ENCODE results near the gene GCK.
"Not testable (repeated sequence)": the region's sequence is repeated elsewhere in the genome, so short reads cannot be mapped to it uniquely, and the experiment has no call there.

The GCK gene

DNA sequence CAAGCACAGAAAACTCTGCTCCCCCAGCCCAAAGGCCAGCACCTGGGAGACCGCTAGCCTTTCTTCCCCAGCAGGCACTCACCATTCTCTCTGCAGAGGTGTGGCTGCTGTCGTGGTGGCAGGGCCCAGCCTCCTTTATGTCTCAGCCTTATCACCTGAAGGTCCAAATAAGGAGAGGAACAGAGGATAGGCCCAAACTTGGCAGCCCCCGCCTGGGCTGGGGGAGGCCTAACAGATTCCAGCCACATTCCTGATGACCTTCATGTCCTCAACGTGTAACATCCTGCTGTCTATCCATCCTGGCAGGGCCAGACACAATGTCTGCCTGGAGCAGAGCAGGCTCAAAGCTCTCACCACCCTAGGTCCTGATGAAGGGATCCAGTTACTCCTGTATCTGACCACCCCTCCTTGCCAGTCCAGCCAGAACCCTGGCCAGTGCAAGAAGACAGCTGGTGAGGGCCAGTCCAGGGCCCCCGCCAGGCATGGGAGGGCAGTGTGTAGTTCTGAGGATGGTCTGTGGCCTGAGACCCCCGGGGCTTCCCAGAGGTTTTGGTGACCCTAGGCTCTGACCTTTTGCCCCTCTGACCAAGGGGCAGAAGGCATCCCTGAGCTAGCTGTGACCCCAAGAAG, 47.9 kb downstream of the GCK start, which contains the start of gene MYL7:
Gene MYL7 (minus strand): TSS at position 112 of the 630 bp plus-strand sequence. CDS start 27 bp downstream, at position 85.
- DNase-seq (ENCODE audit: low spot score): no peak

DNA sequence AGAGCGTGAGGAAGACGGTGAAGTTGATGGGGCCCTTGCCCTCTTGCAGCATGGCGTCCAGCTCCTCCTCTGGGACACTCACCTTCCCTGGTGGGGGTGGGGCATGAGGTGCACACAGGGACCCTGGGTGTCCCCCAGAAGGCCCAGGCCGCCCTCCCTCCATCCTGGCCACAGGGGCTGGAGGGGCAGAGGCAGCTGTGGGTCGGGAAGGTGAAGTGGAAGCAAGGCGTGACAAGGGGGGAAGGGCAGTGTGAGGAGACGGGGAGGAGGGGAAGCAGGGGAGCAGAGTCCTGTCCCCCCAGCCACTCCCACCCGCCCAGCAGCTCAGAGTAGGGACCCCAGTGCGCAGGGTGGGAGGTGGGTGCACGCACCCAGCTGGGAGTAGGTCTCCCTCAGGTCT, 48.9 kb downstream of the GCK start:
- DNase-seq (ENCODE audit: low spot score): no peak

DNA sequence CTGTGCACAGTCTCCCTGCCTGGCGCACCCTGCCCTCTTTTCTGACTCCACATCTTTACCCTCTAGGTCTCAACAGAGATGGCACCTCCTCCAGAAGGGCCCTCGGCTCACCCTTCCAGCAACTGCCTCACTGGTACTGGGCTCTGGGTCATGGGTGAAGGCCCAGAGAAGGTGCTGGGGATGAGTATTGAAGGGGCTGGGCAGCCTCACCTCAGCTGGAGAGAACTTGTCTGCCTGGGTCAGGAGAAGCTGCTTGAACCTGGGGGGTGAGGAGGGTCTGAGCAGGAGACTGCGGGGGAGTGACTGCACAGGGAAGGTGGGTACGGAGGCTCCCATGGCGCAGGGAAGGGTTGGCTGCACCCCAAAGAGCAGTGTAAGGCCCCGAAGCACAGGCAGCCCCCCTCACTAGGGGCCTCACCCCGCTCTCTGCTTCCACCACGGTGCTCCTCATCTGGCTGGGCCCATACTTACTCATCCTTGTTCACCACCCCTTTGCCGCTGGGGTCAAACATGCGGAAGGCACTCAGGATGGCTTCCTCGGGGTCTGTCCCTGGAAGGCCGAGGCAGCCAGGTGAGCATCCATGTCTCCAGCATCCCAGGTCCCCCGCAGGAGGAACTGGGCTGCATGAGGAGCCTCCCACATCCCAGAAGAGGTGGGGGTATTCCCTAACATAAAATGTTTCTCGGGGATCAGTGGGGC, 49.8 kb downstream of the GCK start:
- DNase-seq (ENCODE audit: low spot score): no peak

DNA sequence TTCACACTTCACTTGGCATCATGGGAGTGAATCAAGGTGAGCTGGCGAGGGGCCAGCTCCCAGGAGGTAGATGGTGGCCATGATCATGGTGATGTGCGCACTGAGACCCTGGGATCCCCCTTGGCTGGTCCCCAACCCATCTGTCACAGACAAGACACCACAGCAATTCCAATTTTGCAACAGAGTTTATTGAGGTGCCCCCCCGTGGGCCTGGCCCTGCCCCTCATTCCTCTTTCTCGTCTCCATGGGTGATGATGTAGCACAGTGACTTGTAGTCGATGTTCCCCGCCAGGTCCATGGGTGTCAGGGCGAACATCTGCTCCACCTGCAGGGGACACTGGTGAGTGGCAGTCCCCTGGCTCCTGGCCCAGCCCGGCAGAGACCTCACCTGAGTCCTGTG, 50.5 kb downstream of the GCK start:
- no peak for DNase-seq (ENCODE audit: low spot score)

DNA sequence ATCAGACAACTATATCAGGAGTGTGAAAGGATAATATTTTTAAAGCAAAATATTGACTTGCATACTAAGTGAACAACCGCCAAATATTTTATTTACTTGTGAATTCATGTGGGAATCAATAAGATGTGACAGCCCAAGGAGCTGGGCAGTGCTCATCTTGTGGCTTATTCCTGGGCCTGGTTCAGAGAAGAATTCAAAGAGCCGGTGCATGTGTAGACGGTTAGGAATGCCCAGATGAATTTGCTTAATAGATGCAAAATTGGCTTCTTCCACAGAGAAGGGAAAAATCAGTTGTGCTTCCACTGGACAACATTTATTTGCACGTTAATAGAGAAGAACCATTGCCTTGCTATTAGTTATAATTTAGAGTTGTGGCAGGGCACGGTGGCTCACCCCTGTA, 52.5 kb downstream of the GCK start:
- no peak for DNase-seq (ENCODE audit: low spot score)

DNA sequence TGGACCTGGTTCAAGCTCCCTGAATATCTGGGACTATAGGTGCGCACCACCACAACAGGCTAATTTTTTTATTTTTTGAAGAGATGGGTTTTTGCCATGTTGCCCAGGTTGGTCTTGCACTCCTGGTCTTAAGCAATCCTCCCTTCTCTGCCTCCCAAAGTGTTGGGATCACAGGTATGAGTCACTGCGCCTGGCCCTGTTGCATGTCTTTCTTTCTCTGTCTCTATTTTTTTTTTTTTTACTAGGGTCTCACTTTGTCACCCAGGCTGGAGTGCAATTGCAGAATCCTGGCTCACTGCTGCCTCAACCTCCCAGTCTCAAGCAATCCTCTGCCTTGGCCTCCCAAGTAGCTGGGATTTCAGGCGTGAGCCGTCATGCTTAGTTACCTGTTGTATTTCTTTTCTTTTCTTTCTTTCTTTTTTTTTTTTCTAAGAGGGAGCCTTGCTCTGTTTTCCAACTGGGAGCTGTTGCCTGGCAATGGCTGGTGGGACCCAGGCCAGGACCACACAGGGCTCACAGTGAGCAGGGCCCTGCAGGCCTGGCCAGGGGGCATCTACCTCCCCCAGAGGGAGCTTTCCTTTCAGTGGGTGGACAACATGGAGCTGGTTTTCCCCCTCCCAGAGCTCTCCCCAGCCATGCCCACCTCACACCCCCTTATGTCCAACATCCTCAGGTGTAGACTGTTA, 54.2 kb downstream of the GCK start:
- no peak for DNase-seq (ENCODE audit: low spot score)

DNA sequence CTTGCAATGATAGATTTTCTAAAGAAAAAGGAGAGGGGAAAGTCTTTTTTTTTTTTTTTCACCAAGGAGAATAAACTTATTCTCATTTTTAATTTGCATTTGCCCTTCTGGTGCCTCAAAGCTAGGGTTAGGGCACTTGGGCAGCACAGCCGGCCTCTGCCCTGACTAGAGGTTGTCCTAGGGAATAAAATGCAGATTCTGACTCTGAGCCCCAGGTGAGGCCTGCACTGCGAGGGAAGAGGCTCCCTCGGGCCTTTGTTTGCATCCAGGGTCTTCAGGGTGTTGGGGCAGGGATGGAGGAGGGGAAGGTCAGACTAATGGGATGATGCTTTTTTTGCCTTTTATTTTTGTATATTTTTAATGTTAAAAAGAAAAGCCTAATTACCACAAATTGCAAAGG, 55.9 kb downstream of the GCK start:
- DNase-seq (ENCODE audit: low spot score): no peak

DNA sequence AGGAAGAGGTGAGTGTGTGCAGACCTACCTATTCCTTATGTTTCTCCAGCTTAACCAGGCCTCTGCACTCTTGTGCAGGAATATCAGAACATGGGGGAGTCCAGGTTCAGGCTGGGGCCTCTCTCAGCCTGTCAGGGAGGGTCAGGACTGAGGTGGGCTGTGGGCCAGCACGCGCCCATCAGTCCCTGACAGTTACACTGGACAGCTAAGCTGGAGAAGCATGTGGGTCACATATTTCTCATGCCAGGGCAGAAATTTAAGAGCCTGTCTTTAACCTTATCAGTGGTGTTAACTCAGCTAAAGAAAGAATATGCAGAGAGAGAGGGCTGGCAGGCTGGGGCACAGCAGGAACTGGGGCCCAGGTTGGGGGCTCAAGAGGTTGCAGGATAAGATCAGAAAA, 57.2 kb downstream of the GCK start:
- no peak for DNase-seq (ENCODE audit: low spot score)

DNA sequence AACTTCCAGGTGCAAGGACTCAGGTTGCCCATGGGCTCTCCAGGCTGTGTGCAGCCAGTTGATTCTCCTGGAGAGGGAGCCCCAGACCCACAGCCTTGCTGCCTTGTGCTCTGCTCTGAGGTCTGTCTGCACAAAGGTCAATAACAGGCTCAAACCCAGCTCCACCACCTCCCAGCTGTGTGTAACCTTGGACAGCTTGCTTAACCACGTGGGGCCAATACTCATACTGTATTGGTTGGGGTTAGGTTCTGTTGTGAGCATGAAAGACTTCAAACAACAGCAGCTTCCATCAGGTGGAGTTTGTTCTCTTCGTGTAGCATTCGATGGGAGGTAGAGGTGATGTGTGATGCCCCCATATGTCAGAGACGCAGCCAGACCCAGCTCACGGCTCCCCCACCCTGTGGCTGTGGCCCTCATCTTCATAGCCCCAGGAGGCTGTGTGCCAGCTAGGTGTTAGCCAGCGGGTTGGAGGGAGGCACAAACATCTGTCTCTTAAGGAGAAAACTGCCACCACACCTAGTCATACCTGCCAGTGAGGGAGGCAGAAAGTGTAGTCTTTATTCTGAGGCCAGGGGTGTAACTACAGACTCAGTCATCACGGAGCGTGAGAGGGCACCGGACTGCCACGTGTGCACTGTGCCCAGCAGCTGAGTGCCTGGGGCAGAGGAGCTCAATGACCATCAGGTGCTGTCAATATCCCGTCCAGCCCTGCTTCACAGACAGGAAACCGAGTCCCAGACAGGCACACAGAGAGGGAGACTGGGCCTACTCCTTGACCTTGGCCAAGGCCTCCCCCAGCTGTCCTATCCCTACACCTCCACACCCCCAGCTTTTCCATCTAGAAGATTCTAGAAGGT, 57.8 kb downstream of the GCK start:
- DNase-seq (ENCODE audit: low spot score): no peak

DNA sequence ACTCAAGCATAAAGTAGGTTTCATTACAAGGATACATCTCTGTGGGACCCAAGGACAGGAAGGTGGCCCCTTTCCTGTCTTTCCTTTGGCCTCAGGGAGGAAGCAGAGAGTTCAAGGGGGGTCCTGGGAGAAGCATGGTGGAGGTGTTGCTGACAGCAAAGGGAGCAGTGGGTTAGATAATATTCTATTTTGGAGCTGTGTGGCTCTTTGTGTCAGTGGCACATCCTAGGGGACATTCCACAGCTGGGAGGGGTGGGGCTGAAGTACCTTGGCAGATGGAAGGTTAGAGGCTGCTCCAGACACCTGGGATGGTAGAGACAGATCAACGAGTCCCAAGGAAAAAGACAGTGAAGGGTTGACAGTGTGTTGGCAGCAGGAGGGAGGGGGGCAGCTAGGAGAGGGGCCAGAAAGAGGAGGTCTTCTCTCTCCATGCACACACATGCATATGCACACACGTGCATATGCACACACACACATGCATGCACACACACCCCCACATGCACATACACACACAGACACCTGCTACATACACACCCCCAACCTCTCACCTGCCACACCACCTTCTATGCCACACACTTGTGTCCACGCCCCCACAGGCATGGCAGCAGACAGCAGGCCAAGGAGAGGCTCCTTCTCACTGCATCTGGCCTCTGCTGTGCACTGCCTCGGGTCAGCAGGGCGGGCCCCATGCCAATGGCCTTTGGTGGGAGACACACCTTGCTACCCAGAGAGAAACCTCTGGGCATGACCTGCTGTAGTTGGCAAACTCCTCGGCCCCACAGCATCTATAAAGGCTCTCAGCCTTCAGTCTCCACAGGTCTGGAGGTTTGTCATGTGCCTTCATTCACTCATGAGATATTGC, 60.3 kb downstream of the GCK start:
- DNase-seq (ENCODE audit: low spot score): no peak

DNA sequence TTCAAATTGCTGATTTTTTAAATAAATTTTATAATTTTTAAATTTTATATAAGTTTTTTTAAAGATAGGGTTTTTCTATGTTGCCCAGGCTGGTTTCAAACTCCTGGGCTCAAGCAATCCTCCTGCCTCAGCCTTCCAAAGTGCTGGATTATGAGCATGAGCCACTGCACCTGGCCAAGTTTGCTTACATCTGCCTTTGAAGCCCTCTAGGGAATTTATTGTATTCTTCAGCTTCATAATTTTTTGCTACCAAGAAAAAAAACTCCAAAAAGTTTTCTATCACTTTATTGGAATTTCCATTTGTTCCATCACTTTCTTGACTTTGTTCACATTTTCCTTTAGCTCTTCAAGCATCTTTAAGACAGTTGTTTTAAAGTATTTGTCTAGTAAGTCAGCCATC, 62.1 kb downstream of the GCK start:
- DNase-seq (ENCODE audit: low spot score): no peak

DNA sequence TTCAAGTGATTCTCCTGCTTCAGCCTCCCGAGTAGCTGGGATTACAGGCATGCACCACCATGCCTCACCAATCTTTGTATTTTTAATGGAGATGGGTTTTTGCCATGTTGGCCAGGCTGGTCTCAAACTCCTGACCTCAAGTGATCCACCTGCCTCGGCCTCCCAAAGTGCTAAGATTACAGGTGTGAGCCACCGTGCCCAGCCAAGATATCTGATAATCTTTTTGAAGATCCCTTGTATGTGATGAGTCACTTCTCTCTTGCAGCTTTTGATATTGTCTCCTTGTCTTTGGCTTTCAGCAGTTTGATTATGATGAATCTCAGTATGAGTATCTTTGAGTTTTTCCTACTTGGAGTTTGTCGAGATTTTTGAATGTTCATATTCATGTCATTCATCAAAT, 62.7 kb downstream of the GCK start:
- DNase-seq (ENCODE audit: low spot score): not testable (repeated sequence)

DNA sequence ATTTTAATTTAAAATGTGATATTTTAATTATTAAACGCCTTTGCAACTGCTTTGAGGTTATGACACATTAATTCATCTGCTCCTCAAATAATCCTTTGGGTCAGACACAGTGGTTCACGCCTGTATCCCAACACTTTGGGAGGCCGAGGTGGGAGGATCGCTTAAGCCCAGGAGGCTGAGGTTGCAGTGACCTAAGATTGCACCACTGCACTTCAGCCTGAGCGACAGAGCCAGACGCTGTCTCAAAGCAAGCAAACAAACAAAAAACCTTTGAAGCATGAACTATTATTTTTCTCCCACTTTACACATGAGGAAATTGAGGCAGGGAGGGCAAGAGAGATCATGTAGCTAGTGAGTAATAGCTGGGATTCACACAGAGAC, 64.4 kb downstream of the GCK start:
- no peak for DNase-seq (ENCODE audit: low spot score)

DNA sequence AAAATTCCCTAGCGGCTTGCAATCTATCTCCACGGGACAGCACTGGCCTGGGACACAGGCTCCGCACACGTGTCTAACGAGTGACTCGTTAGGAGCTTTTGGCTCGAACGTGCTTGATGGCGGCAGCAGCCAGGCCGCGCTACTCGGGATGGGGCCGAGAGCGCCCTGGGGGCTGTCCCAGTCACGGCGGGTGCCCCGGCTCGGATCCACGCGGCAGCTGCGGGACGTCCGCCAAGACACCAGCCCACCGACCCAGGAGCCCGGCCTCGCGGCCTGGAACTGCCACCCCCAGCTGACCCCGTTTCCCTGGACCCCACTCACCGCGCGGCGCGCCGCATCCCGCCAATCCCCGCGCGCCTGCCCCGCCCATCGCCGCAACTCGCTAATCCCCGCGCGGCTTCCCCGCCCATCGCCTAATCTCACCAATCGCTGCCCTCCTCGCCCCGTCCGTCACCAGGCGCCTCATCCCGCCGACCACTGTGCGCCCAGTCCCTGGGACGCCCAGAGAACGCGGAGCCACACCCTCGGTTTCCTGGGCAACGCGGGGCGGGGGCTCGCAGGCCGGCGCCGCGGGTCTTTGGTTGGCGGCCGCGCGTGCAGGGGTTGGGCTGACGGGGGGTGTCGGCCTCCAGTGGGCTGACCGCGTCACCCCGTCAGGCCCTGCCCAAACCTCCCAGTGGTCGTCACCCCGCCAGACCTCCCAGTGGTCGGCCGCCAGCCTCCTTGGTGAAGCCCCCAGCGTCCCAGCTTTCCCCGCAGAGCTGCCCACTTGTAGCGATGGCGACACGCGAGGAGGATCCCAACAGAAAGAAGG, 65.8 kb downstream of the GCK start, which contains the start of gene POLD2:
Gene POLD2 (minus strand): TSS at position 359 of the 814 bp plus-strand sequence. CDS start 1,495 bp downstream, outside the sequence.
- DNase-seq (ENCODE audit: low spot score): peak; percentile 96

DNA sequence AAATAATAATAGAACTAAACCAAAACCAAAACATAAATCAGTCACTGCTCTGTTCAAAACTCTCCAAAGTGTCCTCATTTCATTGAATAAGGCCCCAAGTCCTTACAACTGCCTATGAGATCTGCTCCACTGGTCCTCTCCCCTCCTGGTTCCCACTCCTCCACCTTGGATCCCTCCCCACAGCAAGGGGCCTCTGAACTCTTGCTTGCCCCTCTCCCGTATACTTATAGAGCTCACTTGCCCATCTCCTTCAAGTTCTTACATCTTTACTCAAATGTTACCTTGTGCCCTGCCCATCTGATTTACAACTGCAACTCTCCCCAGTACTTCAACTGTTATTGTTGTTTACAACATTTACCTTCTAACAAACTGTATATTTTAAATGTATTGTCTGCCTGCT, 66.7 kb downstream of the GCK start:
- no peak for DNase-seq (ENCODE audit: low spot score)

DNA sequence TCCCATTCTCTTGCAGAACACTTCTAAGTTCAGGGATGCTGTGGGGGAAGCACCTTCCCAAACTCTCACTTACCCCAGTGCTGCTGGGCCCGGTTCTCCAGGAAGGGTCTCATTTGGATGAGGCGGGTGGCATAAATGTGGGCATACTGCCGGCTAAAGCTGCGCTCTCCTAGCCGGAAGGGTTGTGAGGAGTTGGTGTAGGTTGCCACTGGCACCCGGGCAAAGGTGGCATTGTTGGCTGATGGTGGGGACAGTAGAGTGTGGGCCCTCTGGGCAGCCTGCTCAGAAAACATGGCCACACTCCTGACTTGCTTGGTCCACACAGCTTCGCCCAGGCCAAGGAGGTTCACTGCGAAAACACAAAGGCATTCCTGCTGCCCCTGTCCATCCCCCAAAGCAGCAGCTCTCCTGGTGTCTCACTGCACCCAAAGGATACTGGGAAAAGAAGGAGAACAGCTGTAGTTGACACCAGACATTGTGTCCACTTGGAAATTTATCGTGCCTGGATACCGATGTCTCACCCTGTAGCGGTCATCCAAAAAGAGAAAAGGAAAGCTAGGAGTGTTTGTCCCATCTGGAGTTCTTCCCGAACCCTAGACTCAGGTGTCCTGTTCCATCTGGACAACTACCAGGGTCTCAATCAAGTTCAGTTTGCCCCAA, 67.3 kb downstream of the GCK start:
- DNase-seq (ENCODE audit: low spot score): no peak

DNA sequence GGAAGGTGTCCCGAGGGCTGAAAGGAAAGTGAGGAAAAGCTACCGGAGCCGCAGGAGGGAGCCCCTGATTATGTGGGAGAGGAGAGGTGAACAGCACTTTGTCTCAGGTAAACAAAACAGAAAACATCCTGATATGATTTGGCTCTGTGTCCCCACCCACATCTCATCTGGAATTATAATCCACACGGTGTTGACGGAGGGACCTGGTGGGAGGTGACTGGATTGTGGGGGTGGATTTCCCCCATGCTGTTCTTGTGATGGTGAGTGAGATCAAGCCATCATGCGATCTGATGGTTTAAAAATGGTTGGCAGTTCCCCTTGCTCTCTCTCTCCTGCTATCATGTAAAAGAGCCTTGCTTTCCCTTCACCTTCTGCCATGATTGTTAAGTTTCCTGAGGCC, 68.8 kb downstream of the GCK start:
- DNase-seq (ENCODE audit: low spot score): no peak

DNA sequence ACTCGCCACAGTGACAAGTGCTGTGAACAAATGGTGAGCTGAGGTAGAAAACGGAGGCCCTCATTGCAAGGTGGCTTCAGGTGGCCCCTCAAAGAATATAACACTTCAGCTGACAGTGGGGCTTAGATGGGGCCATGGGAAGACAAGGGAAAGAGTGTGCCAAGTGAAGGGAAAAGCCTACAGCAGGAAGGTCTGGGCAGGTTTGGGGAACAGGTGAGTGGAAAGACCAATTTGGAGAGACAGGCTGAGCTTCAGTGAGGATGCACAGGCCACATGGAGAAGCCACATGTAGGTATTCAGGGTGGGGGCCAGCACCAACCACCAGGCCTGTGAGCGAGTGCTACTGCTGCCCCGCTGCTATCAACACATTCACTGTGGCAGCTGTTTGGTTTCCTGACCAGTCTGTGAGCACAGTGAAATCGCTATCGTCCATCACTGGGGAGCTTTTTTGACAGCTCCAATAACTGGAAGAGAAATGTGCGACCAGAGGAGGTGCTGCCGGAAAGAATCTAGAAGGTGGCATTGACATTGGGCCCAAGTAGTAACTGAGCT, 69.3 kb downstream of the GCK start:
- no peak for DNase-seq (ENCODE audit: low spot score)

DNA sequence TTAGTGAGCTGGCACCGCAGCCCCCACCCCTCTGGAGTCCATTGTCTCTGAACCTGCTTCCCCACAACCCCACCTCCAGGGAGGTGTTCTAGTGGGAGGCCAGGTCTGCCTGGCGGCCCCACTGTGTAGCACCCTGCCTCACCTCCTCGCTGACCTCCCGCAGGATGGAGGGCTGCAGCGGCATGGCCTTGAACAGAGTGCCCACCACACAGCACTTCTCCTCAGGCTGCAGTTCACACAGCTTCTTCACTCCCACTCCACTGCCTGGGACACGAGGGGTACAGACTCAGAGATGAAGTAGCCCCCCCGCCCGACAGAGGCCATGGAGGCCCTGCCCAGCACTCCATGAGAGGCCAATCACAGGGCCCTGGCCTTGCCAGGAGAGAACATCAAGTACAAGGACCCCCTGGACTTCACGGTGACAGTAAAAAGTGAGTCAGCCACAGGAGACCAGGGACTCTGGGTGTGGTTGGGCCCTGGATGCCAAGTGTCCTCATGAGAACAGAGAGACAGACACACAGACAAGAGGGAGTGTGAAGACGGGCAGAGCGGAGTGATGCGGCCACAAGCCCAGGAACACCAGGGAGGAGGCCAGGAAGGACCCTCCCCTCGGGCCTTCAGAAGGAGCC, 71.3 kb downstream of the GCK start:
- DNase-seq (ENCODE audit: low spot score): no peak

Data from CD4-positive, alpha-beta T cell treated with Interleukin-15 for 4 hours (primary cell).